ENCODE results near the gene RGL1. TPM values are rescaled to one million over a fixed set of nuclear protein-coding genes. Genes with fewer than 3 reads are reported as not detected.

RGL1 gene
- total RNA-seq, 1 donor, result 24.6 TPM

DNA sequence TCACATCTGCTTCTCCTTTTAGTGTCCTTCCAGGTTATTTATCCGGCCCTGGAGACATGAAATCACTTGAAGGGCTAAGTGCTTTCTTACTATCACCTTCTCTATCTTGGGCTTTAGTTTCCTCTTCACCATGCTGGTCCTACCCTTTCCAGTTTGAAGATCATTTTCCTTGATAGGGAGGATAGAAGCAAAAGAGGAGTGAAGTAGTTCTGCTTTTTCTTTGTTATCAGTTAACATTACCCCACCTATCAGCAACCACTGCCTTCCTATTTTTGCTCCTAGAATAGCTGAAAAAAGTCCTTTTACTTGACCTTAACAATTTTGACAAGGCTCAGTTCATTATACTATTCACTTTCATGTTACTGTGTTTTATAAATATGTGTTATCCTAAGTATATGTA lies 19.4 kb downstream of the RGL1 start:
- no peaks in the 10 kb centered on the region for H4K20me1 ChIP-seq (ENCODE audit: insufficient read depth, low read length)
- H3K36me3 ChIP-seq (ENCODE audit: insufficient read depth, low read length), result no peaks in the 10 kb centered on the region
- peaks cover 14% of the 10 kb centered on the region for H3K79me2 ChIP-seq (ENCODE audit: insufficient read depth, low read length)

DNA sequence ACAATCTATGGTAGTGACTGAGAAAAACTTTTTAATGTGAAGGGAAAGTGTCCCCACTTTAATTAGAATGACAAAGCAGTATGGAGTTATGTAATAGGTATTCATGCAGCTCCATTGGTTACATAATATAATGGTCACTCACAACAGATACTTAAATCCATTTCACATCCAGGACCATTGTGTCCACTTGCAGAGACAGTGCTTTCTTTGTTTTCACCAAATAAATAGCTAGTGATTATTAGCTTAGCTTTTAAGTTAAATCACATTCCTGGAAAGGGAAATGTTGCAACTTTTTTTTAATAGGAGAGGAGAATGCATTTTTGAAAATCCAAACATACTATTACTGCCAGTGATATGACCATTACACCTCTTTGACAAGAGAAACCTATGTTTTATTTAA lies 22.9 kb downstream of the RGL1 start:
- Histone ChIP-seq H4K20me1 (ENCODE audit: insufficient read depth, low read length) (no peaks in the 10 kb centered on the region), H2AFZ (ENCODE audit: low read length) (no peak overlapping the region), H3K4me2 (ENCODE audit: insufficient read depth, low read length) (no peak overlapping the region), H3K79me2 (ENCODE audit: insufficient read depth, low read length) (peaks cover 8% of the 10 kb centered on the region), H3K4me1 (ENCODE audit: insufficient read depth, low read length) (peaks cover 2% of the 10 kb centered on the region), H3K27ac (ENCODE audit: low read depth, low read length) (no peak overlapping the region), H3K4me3 (ENCODE audit: insufficient read depth, low read length) (no peak overlapping the region), H3K9me3 (ENCODE audit: low read depth, low read length) (no peaks in the 10 kb centered on the region), H3K27me3 (ENCODE audit: insufficient read depth, low read length) (no peaks in the 10 kb centered on the region), H3K36me3 (ENCODE audit: insufficient read depth, low read length) (no peaks in the 10 kb centered on the region)
- TF ChIP-seq, protein P1, sequence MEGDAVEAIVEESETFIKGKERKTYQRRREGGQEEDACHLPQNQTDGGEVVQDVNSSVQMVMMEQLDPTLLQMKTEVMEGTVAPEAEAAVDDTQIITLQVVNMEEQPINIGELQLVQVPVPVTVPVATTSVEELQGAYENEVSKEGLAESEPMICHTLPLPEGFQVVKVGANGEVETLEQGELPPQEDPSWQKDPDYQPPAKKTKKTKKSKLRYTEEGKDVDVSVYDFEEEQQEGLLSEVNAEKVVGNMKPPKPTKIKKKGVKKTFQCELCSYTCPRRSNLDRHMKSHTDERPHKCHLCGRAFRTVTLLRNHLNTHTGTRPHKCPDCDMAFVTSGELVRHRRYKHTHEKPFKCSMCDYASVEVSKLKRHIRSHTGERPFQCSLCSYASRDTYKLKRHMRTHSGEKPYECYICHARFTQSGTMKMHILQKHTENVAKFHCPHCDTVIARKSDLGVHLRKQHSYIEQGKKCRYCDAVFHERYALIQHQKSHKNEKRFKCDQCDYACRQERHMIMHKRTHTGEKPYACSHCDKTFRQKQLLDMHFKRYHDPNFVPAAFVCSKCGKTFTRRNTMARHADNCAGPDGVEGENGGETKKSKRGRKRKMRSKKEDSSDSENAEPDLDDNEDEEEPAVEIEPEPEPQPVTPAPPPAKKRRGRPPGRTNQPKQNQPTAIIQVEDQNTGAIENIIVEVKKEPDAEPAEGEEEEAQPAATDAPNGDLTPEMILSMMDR (IDR thresholded peaks at IDR 0.05; ENCODE audit: extremely low read depth, low read depth, low read length), result no peak
- no peak for DNase-seq (ENCODE audit: insufficient read length, low spot score, missing footprints)

More for the DNA sequence above, 19.4 kb downstream of the RGL1 start:
- Histone ChIP-seq H3K4me1 (ENCODE audit: insufficient read depth, low read length) (peaks cover 19% of the 10 kb centered on the region), H3K27ac (ENCODE audit: low read depth, low read length) (no peak overlapping the region), H3K27me3 (ENCODE audit: insufficient read depth, low read length) (no peaks in the 10 kb centered on the region), H3K9me3 (ENCODE audit: low read depth, low read length) (no peaks in the 10 kb centered on the region), H3K4me2 (ENCODE audit: insufficient read depth, low read length) (no peak overlapping the region), H2AFZ (ENCODE audit: low read length) (no peak overlapping the region), H3K4me3 (ENCODE audit: insufficient read depth, low read length) (no peak overlapping the region)
- DNase-seq (ENCODE audit: insufficient read length, low spot score, missing footprints), result no peak
- TF ChIP-seq, protein P1 (IDR thresholded peaks at IDR 0.05; ENCODE audit: extremely low read depth, low read depth, low read length), result no peak

DNA sequence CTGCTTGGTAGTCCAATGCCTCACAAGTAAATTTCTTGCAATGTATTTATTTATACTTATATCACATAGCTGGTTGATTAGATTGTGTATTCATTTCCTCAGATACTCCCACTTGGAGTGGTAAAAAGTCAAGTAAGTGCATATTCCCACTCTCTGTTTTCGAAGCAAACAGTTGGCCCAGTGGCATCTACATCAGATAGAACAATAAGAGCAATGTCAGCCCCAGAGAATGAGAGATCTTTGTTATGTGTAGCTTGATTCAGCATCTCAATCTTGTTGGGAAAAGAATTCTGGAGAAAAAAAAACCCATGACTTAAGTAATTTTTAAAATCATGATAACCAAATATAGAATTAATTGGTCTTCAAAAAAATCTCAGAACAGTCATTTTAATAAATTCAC lies 25.5 kb downstream of the RGL1 start:
- no peak overlapping the region for H3K4me2 ChIP-seq (ENCODE audit: insufficient read depth, low read length)

DNA sequence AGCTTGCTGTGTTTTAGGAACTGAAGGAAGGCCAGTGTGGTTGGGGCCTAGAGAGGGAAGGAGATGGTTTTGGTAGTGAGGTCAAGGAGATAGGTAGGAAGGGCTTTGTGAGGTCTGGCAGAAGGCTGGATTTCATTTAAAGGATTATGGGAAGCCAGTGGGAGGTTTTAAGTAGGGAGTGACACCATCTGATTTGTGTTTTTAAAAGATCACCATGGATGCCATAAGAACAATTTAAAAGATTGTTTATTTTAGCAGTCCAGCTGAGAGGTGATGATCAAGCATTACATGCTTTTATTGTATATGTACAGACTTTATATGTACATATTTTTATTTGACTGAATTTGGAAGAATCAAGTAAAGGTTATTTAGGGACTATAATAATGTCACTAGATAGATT lies 26.4 kb downstream of the RGL1 start:
- Histone ChIP-seq H3K27me3 (ENCODE audit: insufficient read depth, low read length) (no peaks in the 10 kb centered on the region), H3K4me3 (ENCODE audit: insufficient read depth, low read length) (no peak overlapping the region), H3K9me3 (ENCODE audit: low read depth, low read length) (no peaks in the 10 kb centered on the region), H4K20me1 (ENCODE audit: insufficient read depth, low read length) (no peaks in the 10 kb centered on the region), H3K4me1 (ENCODE audit: insufficient read depth, low read length) (no peaks in the 10 kb centered on the region), H3K36me3 (ENCODE audit: insufficient read depth, low read length) (no peaks in the 10 kb centered on the region), H2AFZ (ENCODE audit: low read length) (no peak overlapping the region), H3K4me2 (ENCODE audit: insufficient read depth, low read length) (no peak overlapping the region), H3K79me2 (ENCODE audit: insufficient read depth, low read length) (no peaks in the 10 kb centered on the region), H3K27ac (ENCODE audit: low read depth, low read length) (no peak overlapping the region)
- TF ChIP-seq, protein P1 (IDR thresholded peaks at IDR 0.05; ENCODE audit: extremely low read depth, low read depth, low read length), result no peak
- DNase-seq (ENCODE audit: insufficient read length, low spot score, missing footprints), result no peak

More for the DNA sequence above, 25.5 kb downstream of the RGL1 start:
- no peak overlapping the region for H3K4me3 ChIP-seq (ENCODE audit: insufficient read depth, low read length)
- DNase-seq (ENCODE audit: insufficient read length, low spot score, missing footprints), result no peak
- H3K27ac ChIP-seq (ENCODE audit: low read depth, low read length), result no peak overlapping the region
- no peaks in the 10 kb centered on the region for H3K27me3 ChIP-seq (ENCODE audit: insufficient read depth, low read length)
- H3K4me1 ChIP-seq (ENCODE audit: insufficient read depth, low read length), result no peaks in the 10 kb centered on the region
- no peaks in the 10 kb centered on the region for H3K79me2 ChIP-seq (ENCODE audit: insufficient read depth, low read length)
- H2AFZ ChIP-seq (ENCODE audit: low read length), result no peak overlapping the region
- H3K36me3 ChIP-seq (ENCODE audit: insufficient read depth, low read length), result no peaks in the 10 kb centered on the region
- no peaks in the 10 kb centered on the region for H4K20me1 ChIP-seq (ENCODE audit: insufficient read depth, low read length)
- H3K9me3 ChIP-seq (ENCODE audit: low read depth, low read length), result no peaks in the 10 kb centered on the region
- TF ChIP-seq, protein P1 (IDR thresholded peaks at IDR 0.05; ENCODE audit: extremely low read depth, low read depth, low read length), result no peak
